CD4-positive, alpha-beta T cell treated with Interleukin-21 for 1 hour (primary cell): Measurements from ENCODE around the gene DESI2.
"Not testable (repeated sequence)": the region's sequence is repeated elsewhere in the genome, so short reads cannot be mapped to it uniquely, and the experiment has no call there.

Experiments used
- DNase-seq: peaks from one replicate; pipeline ENCODE4 v3.0.0-alpha.2; 2020

Gene DESI2

DNA sequence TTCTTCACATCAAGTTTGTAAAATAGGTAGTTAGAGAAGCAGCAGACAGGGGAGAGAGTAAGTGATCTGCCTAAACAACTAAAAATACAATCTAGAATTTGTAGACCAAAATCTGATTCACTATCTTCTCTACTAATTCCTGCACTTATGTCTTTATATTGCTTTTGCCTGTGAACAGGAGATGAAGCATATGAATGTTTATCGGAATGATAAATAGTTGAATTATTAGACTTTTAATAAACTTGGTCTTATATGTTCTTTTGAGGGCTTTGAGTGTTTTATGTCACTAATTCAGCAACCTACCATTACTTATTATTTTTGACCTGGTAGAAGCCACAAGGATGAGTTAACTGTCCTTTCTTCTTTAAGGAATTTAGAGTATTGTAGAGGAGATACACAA is 2.3 kb downstream of the DESI2 start:
- no peak for DNase-seq

DNA sequence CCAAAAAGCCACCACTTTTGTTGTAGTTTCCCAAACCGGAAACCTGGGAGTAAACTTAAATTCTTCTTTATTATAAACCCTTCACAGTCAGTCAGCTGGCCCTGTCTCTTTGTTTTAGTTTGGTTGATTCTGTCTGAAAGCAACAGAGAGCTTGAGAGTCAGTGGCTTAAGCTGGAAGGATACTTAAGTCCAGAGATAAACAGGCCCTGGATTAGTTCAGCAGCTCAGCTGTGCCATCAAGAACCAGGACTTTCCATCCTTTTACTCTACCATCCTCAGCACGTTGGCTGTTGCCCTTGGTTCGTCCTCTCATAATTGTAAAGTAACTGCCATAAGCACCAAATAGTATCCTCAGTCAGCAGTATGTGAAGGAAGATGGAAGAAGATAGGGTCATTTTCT is 4.5 kb downstream of the DESI2 start:
- DNase-seq, result no peak

DNA sequence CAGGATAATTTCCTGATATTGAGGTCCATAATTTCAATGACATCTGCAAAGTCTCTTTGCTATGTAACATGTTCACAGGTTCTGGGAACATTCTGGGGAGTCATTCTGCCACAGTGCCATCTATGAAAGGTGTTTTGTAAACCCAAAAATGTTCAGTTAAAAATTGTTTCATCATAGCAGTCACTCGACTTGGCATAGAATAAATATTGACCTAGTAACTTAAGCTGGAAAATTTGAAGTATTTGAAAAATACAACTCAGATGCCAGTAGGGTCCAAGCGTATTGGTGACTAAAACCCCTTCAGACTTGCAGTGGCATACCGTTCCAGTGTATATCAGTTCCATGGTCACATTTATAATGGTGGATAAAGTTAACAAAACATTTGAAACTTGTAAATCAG is 6.8 kb downstream of the DESI2 start:
- no peak for DNase-seq

DNA sequence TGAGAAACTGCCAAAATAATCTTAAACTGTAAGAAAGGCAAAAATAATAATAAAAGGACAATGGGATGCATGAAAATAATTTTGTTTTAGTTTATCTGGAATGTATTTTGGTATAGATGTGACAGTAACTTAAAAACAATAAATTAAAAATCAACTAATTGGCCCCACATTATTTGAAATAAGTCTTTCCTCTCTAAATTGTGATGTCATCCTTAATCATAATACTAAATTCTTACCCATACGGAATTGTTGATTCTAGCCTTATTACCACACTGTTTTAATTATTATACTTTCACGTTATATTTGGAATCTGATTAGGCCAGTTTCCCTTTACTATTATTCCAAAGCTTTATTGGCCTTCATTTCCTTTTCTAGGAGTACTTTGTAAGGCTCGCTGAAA is 7.7 kb downstream of the DESI2 start:
- DNase-seq, result no peak

DNA sequence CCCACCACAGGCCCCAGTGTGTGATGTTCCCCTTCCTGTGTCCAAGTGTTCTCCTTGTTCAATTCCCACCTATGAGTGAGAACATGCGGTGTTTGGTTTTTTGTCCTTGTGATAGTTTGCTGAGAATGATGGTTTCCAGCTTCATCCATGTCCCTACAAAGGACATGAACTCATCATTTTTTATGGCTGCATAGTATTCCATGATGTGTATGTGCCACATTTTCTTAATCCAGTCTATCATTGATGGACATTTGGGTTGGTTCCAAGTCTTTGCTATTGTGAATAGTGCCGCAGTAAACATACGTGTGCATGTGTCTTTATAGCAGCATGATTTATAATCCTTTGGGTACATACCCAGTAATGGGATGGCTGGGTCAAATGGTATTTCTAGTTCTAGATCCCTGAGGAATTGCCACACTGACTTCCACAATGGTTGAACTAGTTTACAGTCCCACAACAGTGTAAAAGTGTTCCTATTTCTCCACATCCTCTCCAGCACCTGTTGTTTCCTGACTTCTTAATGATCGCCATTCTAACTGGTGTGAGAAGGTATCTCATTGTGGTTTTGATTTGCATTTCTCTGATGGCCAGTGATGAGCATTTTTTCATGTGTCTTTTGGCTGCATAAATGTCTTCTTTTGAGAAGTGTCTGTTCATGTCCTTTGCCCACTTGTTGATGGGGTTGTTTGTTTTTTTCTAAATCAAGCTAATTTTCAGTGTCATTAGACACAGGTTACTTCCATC is 8.8 kb downstream of the DESI2 start:
- not testable (repeated sequence) for DNase-seq

DNA sequence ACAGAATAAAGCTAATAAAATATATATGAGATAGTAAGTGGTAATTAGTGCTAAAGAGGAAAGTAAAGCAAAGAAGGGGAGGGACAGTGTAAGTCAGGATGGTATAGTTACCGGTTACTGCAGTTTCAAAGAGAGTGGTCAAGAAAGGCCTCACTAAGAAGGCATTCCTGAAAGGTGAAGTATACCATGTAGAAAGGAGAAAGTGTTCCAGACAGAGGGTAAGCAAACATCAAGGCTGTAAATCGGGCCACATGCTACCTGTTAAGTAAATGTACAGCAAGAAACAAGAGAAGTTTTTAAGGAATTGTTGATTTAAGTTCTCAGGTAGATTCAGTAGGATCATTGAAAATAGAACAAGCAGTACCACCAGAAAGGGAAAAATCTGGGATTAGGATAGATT is 9.7 kb downstream of the DESI2 start:
- DNase-seq, result no peak

DNA sequence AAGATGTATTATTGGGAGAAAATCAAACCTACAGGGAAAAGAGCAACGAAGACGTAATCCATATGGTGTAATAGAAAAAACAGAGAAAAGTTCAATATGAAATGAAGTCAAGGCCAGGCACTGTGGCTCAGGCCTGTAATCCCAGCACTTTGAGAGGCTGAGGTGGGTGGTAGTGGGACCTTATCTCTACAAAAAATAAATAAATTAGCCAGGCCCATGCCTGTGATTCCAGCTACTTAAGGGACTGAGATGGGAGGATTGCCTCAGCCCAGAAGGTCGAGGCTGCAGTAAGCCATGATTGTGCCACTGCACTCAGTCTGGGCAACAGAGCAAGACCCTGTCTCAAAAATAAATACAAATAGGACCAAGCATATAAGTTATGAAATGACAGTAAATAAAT is 11.4 kb downstream of the DESI2 start:
- DNase-seq, result no peak

DNA sequence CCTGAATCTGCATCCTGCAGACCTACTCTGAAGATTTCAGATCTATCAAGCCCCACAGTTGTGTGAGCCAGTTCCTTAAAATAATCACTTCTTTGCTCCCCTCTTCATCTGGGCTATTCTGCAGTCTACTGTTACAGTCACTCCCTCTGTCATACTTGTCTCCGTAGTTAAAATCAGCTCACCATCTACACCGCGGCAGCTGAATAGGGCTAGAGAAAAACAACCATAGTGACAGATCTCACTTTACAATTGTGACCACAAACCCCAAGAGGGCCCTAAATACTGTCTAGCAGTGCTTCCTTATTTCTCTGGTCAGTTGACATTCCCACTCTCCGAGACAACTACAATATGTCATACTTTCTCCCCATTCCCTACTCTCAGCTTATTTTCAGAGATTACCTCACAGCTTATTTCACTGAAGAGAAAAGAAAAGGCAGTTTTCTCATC is 12.9 kb downstream of the DESI2 start:
- DNase-seq, result no peak

DNA sequence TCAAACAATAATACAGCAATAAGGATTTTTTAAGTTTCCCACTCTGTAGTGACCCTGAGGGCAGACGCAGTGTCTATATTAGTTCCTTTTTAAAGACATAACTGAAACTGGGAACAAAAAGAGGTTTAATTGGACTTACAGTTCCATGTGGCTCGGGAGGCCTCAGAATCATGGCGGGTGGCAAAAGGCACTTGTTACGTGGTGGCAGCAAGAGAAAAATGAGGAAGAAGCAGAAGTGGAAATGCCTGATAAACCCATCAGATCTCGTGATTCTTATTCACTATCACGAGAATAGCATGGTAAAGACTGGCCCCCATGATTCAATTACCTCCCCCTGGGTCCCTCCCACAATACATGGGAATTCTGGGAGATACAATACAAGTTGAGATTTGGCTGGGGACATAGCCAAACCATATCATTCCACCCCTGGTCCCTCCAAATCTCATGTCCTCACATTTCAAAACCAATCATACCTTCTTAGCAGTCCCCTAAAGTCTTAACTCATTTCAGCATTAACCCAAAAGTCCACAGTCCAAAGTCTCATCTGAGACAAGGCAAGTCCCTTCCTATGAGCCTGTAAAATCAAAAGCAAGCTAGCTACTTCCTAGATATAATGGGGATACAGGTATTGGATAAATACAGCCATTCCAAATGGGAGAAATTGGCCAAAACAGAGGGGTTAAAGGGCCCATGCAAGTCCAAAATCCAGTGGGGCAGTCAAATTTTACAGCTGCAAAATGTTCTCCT is 13.9 kb downstream of the DESI2 start:
- peak; percentile 4 for DNase-seq

DNA sequence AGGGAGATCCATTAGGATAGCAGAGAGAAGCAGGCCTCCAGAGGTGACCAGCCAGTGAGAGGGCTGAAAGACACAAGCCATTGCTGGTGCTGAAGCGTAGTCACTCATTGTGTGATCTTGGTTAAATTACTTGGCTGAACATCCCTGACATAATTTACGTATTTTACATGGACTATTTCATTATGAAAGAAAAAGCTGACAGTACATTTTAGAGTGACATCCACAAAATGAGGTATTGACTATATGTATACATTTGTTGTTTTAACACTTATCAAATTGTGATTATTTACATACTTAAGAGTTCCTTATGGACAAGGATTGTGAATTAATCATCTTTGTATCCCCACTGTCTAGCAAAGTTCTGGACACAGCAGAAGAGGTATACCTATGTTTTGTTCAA is 14.9 kb downstream of the DESI2 start:
- no peak for DNase-seq

DNA sequence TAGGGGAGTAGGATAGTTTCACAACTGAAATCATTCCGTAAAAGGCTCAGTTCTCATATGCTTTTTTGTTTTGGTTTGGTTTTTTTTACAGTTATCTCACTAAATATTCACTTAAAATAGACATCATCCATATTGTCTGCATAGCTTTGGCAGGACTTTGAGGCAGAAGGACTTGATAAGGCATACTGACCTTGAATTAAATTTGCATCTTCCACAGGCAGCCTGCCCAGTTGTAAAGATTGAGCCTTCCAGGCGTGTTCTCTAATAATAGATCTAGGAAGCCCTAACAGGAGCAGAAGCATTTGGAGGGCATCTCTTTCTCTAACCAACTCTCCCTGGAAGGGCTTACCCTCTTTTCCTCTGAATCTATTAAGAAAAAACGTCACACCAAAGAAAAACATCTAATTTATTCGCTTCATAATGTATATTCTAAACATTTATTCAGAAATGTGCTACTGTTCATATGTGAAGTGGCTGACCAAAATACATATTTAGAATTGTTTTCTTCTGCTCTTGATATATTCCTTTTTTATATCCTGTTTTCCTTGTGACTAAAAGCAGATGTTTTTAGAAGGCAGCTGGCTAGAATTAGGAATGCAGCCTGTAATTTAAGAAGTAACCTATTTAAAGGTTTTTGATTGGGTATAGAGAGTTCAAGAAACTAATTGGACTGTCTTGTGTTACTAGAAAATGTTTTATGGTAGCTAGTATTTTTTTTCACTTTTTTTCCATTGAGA is 20.2 kb downstream of the DESI2 start:
- DNase-seq, result no peak

DNA sequence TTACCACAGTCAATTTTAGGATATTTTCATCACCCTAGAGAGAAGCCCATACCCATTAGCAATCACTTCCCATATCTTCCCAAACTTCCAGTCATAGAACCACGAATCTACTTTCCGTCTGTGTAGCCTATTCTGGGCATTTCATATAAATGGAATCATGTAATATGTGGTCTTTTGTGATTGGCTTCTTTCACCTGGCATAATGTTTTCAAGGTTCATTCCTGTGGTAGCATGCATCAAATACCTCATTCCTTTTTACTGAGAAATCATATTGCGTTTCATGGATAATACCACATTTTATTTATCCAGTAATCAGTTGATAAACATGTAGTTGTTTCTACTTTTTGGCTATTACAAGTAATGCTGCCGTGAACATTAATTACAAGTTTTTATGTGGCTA is 21.5 kb downstream of the DESI2 start:
- DNase-seq, result no peak

DNA sequence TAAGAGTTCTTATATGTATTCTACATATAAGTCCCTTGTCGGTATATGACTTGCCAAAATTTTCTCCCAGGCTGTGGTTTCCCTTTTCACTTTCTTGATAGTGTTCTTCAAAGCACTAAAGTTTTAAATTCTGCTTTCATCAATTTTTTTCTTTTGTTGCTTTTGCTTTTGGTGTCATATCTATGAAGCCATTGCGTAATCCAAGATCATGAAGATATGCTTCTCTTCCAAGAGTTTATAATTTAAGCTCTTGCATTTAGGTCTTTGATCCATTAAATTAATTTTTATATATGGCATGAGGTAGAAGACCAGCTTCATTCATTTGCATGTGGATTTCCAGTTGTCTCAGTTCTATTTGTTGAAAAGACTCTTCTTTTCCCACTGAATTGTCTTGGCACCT is 22.2 kb downstream of the DESI2 start:
- no peak for DNase-seq

DNA sequence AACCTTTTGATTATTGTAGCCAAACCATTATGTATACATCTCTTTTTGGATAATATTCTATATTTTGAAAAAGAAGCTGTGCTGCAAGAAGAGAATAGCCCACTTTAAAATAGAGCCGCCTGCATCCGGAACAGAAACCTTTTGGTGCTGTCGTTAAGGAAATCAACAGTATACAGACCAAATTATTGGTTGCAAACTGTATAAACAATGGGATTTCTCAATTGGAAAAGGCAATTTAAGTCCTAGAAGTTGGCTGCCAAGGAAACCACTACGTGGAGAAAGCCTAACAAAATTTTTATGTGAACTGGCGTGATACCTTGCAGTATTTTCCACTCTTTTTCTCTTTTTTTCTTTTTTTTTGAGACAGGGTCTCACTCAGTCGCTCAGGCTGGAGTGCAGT is 25.8 kb downstream of the DESI2 start:
- DNase-seq, result no peak

DNA sequence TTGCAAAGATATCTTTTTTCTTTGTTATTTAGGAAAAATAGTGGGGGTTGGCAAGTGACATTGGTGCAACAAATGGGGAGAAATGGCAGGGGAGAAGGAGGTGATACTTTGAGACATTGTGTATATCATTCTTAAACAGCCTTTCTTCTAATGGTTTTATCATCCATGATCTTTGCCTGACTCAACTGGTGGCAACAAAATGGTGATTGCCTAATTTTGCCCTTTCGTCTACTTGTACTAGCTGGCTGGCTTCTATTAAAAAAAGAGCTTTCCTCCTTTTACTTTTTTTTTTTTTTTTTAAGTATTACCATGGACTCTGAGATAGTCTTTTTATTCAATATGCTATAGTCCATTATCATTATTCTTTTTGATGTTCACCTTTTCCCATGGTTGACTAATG is 27.7 kb downstream of the DESI2 start:
- no peak for DNase-seq

DNA sequence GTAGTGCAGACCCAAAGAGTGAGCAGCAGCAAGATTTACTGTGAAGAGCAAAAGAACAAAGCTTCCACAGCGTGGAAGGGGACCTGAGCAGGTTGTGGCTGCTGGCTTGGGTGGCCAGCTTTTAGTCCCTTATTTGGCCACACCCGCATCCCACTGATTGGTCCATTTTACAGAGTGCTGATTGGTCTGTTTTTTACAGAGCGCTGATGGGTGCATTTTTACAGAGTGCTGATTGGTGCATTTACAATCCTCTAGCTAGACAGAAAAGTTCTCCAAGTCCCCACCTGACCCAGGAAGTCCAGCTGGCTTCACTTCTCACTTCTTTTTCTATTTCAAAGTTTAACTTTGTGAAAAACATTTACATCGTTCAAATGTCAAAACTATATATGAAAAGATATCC is 29.2 kb downstream of the DESI2 start:
- not testable (repeated sequence) for DNase-seq

DNA sequence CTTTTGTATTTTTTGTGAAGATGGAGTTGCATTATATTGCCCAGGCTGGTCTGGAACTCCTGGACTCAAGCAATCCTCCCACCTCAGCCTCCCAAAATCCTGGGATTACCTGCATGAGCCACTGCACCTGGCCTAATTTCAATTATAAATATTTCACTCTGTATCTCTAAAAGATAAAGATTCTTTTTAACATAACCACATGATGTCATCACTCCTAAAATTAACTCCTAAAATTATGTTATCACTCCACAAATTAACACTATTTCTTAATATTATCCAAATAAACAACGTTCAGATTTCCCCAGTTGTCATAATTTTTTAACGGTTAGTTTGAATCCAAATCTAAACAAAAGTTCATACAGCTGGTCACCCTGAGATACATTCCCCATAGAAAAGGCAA is 43.0 kb downstream of the DESI2 start:
- no peak for DNase-seq

DNA sequence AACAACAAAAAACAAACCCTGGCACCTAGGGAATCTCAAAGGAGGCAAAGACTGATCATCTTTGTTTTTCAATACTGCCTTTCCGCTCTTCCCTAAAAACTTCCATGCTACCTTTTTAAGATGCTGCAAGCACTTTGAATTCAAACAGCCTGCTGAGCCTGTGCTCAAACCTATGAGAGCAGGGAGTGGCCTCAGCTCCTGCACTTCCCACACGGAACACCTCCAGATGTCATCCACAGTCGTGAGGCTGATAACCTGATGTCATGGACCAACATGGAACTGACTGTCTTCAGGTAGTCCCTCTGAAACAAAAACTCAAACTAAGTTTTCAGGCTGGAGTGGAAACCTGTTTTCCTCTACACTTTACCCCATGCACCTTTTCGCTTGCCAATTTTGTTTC is 46.8 kb downstream of the DESI2 start:
- DNase-seq, result no peak

DNA sequence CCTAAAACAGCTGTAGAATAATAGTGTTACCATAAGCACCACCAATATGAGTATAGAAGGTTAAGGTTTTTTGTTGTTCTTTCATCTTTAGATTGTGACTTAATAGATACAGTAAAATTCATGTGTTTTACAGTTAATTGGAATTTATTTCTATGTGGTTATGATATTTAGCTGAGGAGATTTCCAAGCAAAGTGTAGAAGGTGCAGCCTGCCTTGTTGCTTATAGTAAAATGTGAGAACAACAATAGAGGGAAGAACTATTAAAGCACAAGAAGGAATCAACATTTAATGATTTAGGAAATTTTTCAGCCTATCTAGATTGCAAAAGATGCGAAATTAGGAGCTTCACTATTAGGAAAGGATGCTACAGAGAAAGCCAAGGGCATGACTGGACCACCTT is 47.9 kb downstream of the DESI2 start:
- no peak for DNase-seq

DNA sequence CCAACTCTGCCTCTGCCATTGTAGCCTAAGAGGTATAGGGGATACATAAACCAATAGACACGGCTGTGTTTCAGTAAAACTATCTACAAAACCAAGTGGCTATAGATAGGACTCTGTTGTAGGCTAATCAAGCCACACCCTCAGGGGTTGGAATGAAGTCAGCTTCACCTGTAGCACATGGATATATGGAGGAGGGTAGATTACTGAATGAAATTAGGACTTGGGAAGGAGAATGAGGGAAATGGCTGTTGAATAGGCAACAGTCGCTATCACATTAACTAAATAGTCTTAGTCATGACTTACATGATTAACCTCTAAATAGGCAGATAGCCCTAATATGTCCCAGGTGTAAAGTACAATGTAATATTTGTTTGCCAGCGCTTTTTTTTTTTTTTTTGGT is 49.7 kb downstream of the DESI2 start:
- DNase-seq, result no peak

DNA sequence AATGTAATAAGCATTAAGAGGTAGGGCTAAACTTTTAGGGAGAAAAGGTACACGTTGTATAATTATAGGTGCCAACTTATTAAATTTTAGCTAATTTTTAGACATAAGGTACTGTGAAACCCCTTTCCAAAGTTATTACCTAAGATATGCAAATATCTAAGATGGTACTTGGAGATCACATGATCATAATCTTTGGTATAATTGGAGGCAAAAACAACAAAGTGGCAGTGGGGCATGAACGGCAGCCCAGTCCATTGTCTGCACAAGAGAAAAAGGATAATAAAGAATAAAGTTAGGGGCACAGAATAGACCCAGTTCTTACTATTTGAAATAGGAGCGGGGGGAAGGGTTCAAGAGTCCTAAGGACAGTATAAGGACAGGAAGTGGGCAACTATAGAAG is 51.2 kb downstream of the DESI2 start:
- no peak for DNase-seq

DNA sequence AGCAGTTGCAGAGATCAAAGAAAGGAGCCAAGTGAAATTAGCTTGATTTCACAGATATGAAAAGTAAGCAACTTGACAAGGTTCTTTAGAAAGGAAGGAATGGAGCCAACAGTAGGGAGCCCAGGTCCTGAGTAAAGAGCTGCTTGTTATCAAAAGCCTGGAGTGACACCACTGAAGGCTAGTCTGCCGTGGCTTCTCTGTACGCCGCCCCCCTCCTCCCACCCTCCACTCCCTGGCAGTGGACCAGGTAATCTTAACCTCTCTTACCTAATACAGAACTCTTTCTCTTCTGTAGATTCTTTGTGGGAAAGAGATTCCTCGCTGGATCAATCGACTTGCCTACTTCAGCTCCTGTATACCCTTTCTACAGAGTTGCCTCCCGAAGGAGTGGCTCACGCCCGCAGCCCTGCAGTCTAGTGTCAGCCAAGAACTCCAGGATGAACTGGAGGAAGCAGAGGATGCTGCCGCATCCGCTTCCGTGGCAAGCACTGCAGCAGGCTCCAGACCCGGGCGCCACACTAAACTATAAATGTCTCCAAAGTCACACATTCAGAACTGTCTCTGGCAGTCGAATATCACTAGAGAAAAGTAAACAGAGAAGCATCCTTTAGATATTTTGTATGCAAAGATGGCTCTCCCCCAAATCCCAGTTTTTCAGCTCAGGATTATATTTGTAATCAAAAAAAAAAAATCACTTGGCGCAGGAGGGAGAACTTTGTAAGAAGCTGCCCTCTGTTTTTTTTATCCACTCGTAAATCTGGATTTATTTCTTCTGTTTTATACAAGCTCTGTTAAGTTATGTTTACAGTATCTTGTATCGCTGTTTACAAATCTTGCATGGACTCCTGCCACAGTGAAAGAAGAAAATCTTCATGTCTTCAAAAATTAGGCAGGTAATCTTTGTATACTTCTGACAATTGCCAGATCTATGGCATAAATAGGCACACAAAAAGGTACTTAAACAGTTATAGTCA is 52.6 kb downstream of the DESI2 start:
- no peak for DNase-seq

DNA sequence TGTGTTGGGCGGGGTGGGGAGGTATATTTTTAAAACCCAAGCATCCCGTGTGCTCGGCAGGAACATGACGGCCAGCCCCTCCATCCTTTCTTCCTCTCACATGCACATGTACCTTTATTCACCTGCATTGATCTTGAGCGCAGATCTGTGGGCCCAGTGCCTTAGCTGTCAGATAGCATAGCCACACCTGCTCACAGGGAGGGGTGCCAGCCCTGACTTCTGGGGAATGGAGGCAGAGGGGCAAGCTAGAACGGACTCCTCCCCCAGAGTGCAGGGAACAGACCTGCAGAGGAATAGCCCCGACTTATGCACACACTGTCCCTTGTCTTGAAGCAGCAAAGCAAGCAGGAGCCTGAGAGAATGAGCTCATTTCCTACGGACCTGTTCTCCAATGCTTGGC is 56.1 kb downstream of the DESI2 start:
- no peak for DNase-seq
